GM12878 (cell line): ENCODE data around the gene PPM1N.

Experiments
- BCL11A ChIP-seq: IDR thresholded peaks from 2 replicates; pipeline ENCODE4 v1.6.1; 2011; ENCODE audit warnings: low read depth, low read length
- BMI1 ChIP-seq: fragments of 450-650 bp; IDR thresholded peaks from 2 replicates; pipeline ENCODE4 v1.6.1; 2016; ENCODE audit warnings: mild to moderate bottlenecking, moderate library complexity, borderline replicate concordance
- CHD4 ChIP-seq: fragments of 200-600 bp; sonication (generic); IDR thresholded peaks from 2 replicates; pipeline ENCODE4 v1.6.1; 2016; ENCODE audit warnings: mild to moderate bottlenecking
- FOXK2 ChIP-seq: fragments of 450-650 bp; IDR thresholded peaks from 2 replicates; pipeline ENCODE4 v1.6.1; 2017; ENCODE audit warnings: mild to moderate bottlenecking, moderate library complexity
- NFIC ChIP-seq: IDR thresholded peaks from 2 replicates; pipeline ENCODE4 v1.6.1; 2012; ENCODE audit warnings: low read depth, mild to moderate bottlenecking, inconsistent platforms, low read length, moderate library complexity
- NR2C1 ChIP-seq: fragments of 450-650 bp; IDR thresholded peaks from 2 replicates; pipeline ENCODE4 v1.6.1; 2017; ENCODE audit warnings: antibody characterized with exemption, mild to moderate bottlenecking, moderate library complexity
- POLR2A ChIP-seq: IDR thresholded peaks from 2 replicates; pipeline ENCODE4 v1.6.1; 2011; ENCODE audit warnings: low read depth, mild to moderate bottlenecking, low read length
- POLR2AphosphoS5 ChIP-seq: IDR thresholded peaks from 2 replicates; pipeline ENCODE4 v1.6.1; 2011; ENCODE audit warnings: mild to moderate bottlenecking, low read length, inconsistent platforms
- STAT1 ChIP-seq: fragments of 450-650 bp; conservative IDR thresholded peaks from 2 replicates; pipeline ENCODE4 v1.6.1; 2014; ENCODE audit warnings: antibody characterized with exemption, mild to moderate bottlenecking
- ZNF24 ChIP-seq: fragments of 450-650 bp; IDR thresholded peaks from 2 replicates; pipeline ENCODE4 v1.6.1; 2017; ENCODE audit warnings: antibody characterized with exemption, mild to moderate bottlenecking
- TF ChIP-seq, protein P1 (sequence below), 3 experiments: IDR thresholded peaks in 2 of 3; conservative IDR thresholded peaks in 1 of 3; 2 replicates each; pipeline ENCODE4 v1.5.1; 2011; ENCODE audit warnings: low read depth in 3 of 3, low read length in 3 of 3, mild to moderate bottlenecking in 3 of 3, control low read depth in 2 of 3, moderate library complexity in 2 of 3, inconsistent platforms in 1 of 3, mixed read lengths in 1 of 3; ENCODE audit not compliant: control insufficient read depth in 2 of 3, insufficient read depth in 1 of 3; ENCODE audit errors: extremely low read depth in 1 of 3
- TF ChIP-seq, protein P2 (sequence below): IDR thresholded peaks from 2 replicates; pipeline ENCODE4 v1.6.1; 2012; ENCODE audit warnings: low read depth, low read length, improper control_type of control experiment

DNA sequence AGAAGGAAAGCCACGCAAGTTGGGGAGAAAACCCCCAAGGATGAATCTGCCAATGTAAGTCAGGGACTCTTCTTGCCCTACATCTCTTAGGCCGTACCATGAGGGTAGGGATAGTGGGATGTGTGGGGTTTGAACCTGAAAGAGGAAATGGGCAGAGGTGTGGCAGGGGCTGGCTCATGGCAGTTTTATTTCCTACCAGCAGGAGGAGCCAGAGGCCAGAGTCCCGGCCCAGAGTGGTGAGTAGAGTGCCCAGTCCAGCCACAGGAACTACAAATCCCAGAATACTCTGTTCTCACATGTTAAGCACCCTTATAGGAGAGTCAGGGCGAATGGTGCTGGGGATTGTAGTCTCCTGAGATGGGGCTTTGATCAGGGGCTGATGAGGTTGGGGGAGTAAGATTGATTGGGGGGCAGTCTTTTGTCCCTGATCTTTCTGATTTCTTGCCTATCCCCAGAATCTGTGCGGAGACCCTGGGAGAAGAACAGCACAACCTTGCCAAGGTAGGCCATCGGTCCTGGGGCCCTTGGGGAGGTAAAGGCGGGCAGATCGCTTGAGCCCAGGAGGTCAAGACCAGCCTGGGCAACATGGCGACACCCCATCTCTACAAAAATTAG lies 25.5 kb downstream of the PPM1N start:
- TF ChIP-seq CHD4, result no peak
- TF ChIP-seq NR2C1, result peak; percentile 38; the same call in 1 of the 2 replicates
- TF ChIP-seq, protein P1, sequence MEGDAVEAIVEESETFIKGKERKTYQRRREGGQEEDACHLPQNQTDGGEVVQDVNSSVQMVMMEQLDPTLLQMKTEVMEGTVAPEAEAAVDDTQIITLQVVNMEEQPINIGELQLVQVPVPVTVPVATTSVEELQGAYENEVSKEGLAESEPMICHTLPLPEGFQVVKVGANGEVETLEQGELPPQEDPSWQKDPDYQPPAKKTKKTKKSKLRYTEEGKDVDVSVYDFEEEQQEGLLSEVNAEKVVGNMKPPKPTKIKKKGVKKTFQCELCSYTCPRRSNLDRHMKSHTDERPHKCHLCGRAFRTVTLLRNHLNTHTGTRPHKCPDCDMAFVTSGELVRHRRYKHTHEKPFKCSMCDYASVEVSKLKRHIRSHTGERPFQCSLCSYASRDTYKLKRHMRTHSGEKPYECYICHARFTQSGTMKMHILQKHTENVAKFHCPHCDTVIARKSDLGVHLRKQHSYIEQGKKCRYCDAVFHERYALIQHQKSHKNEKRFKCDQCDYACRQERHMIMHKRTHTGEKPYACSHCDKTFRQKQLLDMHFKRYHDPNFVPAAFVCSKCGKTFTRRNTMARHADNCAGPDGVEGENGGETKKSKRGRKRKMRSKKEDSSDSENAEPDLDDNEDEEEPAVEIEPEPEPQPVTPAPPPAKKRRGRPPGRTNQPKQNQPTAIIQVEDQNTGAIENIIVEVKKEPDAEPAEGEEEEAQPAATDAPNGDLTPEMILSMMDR (IDR thresholded peaks at IDR 0.05 in 2 of 3, conservative IDR thresholded peaks at IDR 0.05 in 1 of 3; ENCODE audit: control insufficient read depth in 2 of 3, extremely low read depth in 1 of 3, insufficient read depth in 1 of 3, low read depth in 3 of 3, low read length in 3 of 3), result peak; percentile 82 to 98 (median 90)
- no peak for TF ChIP-seq FOXK2
- TF ChIP-seq STAT1, result no peak
- TF ChIP-seq, protein P2, sequence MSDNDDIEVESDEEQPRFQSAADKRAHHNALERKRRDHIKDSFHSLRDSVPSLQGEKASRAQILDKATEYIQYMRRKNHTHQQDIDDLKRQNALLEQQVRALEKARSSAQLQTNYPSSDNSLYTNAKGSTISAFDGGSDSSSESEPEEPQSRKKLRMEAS, result peak; percentile 34; the same call in 1 of the 2 replicates
- no peak for TF ChIP-seq ZNF24
- no peak for TF ChIP-seq POLR2A
- no peak for TF ChIP-seq BMI1
- no peak for TF ChIP-seq BCL11A
- no peak; the same call in 1 of the 2 replicates for TF ChIP-seq POLR2AphosphoS5
- no peak for TF ChIP-seq NFIC
